ENCODE results near the gene LMX1A.

LMX1A gene

DNA sequence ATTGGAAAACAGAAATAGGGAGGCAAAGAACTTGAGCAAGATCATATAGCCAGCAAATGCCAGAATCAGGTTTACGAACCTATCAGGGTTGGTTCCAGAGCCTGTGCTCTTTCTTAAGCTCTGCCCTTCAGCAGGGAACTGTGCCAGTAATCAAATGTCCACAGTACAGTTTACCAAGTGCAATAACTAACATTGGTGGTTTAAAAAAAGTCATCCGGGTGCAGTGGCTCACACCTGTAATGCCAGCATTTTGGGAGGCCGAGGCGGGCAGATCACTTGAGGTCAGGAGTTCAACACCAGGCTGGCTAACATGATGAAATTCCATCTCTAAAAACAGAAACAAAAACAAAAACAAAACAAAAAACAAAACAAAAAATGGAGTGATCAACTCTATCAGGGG, 182.7 kb downstream of the LMX1A start:
- H3K4me3 ChIP-seq (ENCODE audit: low read length), result no peak overlapping the region
- no peak for DNase-seq (ENCODE audit: low read depth)
- no peak for TF ChIP-seq CTCF (conservative IDR thresholded peaks at IDR 0.05; ENCODE audit: low read length)

DNA sequence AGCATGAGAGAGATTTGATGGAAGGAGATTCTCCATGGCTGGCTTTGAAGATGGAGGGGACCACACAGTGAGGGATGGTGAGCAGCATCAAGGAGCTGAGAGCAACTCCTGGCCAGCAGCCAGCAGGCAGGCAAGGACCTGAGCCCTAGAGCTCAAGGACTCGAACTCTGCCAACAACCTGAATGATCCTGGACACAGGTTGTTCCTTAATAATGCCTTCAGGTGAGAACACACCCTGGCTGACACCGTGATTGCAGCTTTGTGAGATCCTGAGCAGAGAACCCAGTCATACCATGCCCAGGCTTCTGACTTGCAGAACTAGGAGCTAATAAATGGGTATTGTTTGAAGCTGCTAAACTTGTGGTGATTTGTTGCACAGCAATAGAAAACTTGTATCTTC, 183.1 kb downstream of the LMX1A start:
- DNase-seq (ENCODE audit: low read depth), result no peak
- H3K4me3 ChIP-seq (ENCODE audit: low read length), result no peak overlapping the region
- no peak for TF ChIP-seq CTCF (conservative IDR thresholded peaks at IDR 0.05; ENCODE audit: low read length)

- no peak for TF ChIP-seq CTCF (conservative IDR thresholded peaks at IDR 0.05; ENCODE audit: low read length)
- no peak for DNase-seq (ENCODE audit: low read depth)
- no peak overlapping the region for H3K4me3 ChIP-seq (ENCODE audit: low read length)
These were observed 183.8 kb downstream of the LMX1A start for GRCh38 chr1:165172666-165173065.

DNA sequence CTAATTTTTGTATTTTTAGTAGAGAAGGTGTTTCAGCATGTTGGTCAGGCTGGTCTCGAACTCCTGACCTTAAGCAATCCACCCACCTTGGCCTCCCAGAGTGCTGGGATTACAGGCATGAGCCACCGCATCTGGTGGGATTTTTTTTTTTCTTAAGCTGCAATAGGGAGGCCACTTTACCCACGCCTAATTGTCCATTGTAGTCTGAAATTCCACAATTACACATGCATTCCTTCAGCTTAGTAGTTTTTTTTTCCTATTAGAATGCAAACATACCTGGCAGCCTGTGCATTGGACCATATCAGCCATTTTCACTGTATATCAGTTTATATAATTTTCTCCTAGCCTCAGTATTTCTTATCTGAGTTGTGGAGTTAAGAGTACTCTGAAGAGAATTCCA, 186.8 kb downstream of the LMX1A start:
- no peak overlapping the region for H3K4me3 ChIP-seq (ENCODE audit: low read length)
- TF ChIP-seq CTCF (conservative IDR thresholded peaks at IDR 0.05; ENCODE audit: low read length), result no peak
- no peak for DNase-seq (ENCODE audit: low read depth)

GRCh38 chr1:165169028-165169427, 187.5 kb downstream of the LMX1A start:
- DNase-seq (ENCODE audit: low read depth), result no peak
- no peak overlapping the region for H3K4me3 ChIP-seq (ENCODE audit: low read length)
- no peak for TF ChIP-seq CTCF (conservative IDR thresholded peaks at IDR 0.05; ENCODE audit: low read length)

DNA sequence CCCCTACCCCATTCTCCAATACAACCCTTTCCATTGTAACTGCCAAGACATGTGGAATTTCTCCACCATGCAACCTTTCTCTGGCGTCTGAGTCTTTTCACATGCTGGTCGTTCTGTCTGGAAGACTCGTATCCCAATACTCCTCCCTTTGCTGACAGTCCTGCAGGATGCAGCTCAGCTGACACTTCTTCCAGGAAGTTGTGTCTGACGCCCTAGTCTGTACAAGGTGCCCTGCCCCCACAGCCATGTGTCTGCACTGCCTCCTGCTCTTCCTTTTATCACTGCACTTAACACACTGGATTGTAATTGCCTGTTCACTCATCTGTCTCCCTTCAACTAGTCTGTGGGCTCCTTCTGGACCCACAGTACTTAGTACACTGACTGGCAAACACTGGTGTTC, 188.0 kb downstream of the LMX1A start:
- no peak overlapping the region for H3K4me3 ChIP-seq (ENCODE audit: low read length)
- no peak for DNase-seq (ENCODE audit: low read depth)
- no peak for TF ChIP-seq CTCF (conservative IDR thresholded peaks at IDR 0.05; ENCODE audit: low read length)

DNA sequence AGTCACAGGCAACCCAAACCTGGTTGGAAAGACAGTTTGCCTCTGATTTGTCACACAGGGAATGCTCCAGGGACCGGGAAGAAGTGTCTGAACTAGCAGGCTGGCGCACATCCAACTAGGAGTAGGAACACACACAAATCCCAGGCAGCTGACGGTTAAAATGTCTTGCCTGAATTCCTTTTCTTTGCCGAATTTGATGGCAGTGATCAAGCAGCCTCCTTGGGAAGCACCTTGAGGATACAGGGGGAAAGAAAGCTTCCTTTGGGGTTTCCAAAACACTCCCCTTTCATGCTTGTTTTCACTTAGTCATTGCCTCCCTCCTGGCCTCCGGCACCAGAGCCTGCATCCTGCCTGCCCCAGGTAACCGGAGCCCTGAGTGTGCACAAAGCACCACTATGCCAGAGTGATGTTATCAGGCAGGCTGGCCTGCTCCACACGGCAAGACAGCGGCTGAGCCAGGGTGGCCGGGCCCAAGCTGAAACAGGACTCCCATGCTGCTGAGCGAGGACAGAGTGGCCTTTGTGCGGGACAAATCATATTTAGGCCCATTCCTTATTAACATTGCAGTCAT, 193.8 kb downstream of the LMX1A start:
- DNase-seq (ENCODE audit: low read depth), result peak; percentile 3
- TF ChIP-seq CTCF (conservative IDR thresholded peaks at IDR 0.05; ENCODE audit: low read length), result no peak
- no peak overlapping the region for H3K4me3 ChIP-seq (ENCODE audit: low read length)
